Activated naive CD8-positive, alpha-beta T cell treated with anti-CD3 and anti-CD28 coated beads for 36 hours (primary cell): Measurements from ENCODE around the gene PSMD5. TPM values are rescaled to one million over a fixed set of nuclear protein-coding genes. Genes with fewer than 3 reads are reported as not detected.

Experiments used
- DNase-seq: peaks from one replicate; pipeline ENCODE4 v3.0.0; 2021
- H3K27ac Mint-ChIP-seq: one replicate; pipeline ENCODE4 v1.8.0; 2022; ENCODE audit warnings: mild to moderate bottlenecking, moderate library complexity, mixed read lengths
- H3K27me3 Mint-ChIP-seq: one replicate; pipeline ENCODE4 v1.8.0; 2022; ENCODE audit warnings: mild to moderate bottlenecking, mixed read lengths
- H3K36me3 Mint-ChIP-seq: one replicate; pipeline ENCODE4 v1.8.0; 2021; ENCODE audit warnings: mild to moderate bottlenecking, mixed read lengths
- H3K4me1 Mint-ChIP-seq: one replicate; pipeline ENCODE4 v1.8.0; 2021; ENCODE audit warnings: mixed read lengths
- H3K4me3 Mint-ChIP-seq: one replicate; pipeline ENCODE4 v1.8.0; 2022; ENCODE audit warnings: mild to moderate bottlenecking, moderate library complexity, mixed read lengths
- H3K9me3 Mint-ChIP-seq: one replicate; pipeline ENCODE4 v1.8.0; 2022; ENCODE audit warnings: mixed read lengths
- total RNA-seq, 2 experiments: library from RNA; stranded (reverse); gene quantifications; one replicate each; pipeline ENCODE4 v1.2.3, GENCODE V29; 2021

The PSMD5 gene
- total RNA-seq, 2 experiments from 2014 or later: 69.0 to 69.3 TPM

DNA sequence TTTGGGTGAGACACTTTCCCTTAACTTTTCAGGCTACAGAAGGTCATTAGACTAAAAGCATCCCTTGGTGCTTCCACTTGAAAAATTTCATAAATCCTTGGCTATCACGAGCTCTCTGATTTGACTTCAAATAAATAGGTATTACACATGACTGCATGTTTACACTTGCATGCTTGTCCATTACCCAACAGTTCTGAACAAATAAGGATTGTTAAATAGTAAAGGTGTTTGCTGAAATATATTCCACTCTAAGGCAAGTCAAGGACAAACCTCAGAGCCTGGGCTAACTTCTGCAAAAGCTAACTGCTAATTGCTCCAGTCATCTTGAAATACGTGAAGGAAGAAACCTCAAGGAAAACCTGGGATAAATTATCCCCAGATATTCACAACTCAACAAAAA is 64.0 kb downstream of the PSMD5 start:
- no peak for DNase-seq
- H3K4me3 Mint-ChIP-seq: no peak overlapping the region
- H3K36me3 Mint-ChIP-seq: peaks cover 34% of the 10 kb centered on the region
- peaks cover 13% of the 10 kb centered on the region for H3K4me1 Mint-ChIP-seq
- no peaks in the 10 kb centered on the region for H3K9me3 Mint-ChIP-seq
- no peak overlapping the region for H3K27ac Mint-ChIP-seq
- no peaks in the 10 kb centered on the region for H3K27me3 Mint-ChIP-seq

GRCh38 chr9:120777229-120777628 is 65.5 kb downstream of the PSMD5 start:
- Mint-ChIP-seq H3K9me3 (no peaks in the 10 kb centered on the region), H3K36me3 (peaks cover 26% of the 10 kb centered on the region), H3K4me1 (peaks cover 8% of the 10 kb centered on the region), H3K27me3 (no peaks in the 10 kb centered on the region), H3K4me3 (no peak overlapping the region), H3K27ac (no peak overlapping the region)
- no peak for DNase-seq

DNA sequence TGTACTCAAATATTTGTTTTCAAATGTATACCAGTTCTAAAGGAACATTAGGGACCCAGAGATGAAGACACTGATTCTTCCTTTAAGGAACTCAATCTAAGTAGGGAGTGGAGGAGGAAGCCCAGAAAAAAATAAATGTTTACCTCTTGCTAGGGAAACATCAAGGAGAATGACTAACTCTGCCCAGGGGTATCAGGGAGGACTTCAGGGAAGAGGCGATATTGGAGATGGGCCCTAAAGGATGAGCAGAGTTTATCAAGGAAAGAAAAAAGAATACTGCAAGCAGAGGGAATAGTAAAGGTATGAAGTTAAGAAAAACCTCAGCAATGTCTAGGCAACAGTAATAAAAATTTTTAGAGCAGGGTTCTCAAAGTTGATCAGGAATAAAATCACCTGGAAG is 65.9 kb downstream of the PSMD5 start:
- Mint-ChIP-seq H3K4me3 (no peak overlapping the region), H3K4me1 (peaks cover 8% of the 10 kb centered on the region), H3K27ac (peak overlapping the region; percentile 2)

DNA sequence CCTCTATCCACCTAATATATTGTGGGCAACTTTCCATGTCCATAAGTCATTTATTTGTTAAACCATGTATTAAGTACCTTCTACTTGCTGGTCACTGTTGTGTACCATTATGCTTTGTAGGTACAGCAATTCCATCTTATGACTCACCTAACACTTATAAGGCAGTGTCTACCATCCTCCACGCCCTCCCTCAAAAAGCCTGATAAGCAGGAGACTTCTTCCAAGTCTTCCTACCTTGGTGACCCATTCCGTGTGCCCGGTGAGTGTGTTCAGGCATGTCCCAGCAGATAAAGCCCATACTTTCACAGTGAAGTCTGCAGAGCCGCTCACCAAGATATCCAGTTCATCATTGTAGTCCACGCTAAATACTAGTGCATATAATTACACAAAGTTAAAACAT is 66.9 kb downstream of the PSMD5 start:
- Mint-ChIP-seq H3K27me3 (no peaks in the 10 kb centered on the region), H3K4me3 (no peak overlapping the region), H3K27ac (no peak overlapping the region), H3K9me3 (no peaks in the 10 kb centered on the region), H3K36me3 (peaks cover 19% of the 10 kb centered on the region), H3K4me1 (peaks cover 9% of the 10 kb centered on the region)
- no peak for DNase-seq

More for the DNA sequence above, 65.9 kb downstream of the PSMD5 start:
- H3K36me3 Mint-ChIP-seq: peaks cover 24% of the 10 kb centered on the region
- no peaks in the 10 kb centered on the region for H3K9me3 Mint-ChIP-seq
- DNase-seq: no peak
- no peaks in the 10 kb centered on the region for H3K27me3 Mint-ChIP-seq

- peaks cover 15% of the 10 kb centered on the region for H3K4me1 Mint-ChIP-seq
- no peaks in the 10 kb centered on the region for H3K27me3 Mint-ChIP-seq
- no peak for DNase-seq
- H3K27ac Mint-ChIP-seq: no peak overlapping the region
- H3K9me3 Mint-ChIP-seq: no peaks in the 10 kb centered on the region
- H3K4me3 Mint-ChIP-seq: no peak overlapping the region
- H3K36me3 Mint-ChIP-seq: peaks cover 27% of the 10 kb centered on the region
These were observed 68.0 kb downstream of the PSMD5 start for GRCh38 chr9:120774719-120775118.

DNA sequence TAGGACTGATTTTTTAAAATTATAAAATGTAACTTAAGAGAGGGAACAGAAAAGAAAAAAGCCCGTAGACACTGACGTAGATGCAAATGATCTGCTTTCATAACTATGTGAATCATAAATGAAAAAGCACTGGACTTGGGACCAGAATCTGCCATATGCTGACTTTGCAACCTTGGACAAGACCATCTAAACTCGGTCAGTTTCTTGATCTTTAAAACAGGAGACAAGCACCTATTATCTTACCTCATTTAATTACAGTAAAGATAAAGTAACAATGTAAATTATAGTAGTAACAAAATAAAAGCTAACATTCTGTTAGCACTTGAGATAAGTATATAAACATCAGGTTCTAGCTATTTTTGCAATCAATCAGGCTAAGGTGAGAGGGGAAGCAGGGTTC is 69.5 kb downstream of the PSMD5 start:
- H3K4me3 Mint-ChIP-seq: no peak overlapping the region
- no peak for DNase-seq
- peaks cover 15% of the 10 kb centered on the region for H3K4me1 Mint-ChIP-seq
- H3K9me3 Mint-ChIP-seq: no peaks in the 10 kb centered on the region
- H3K36me3 Mint-ChIP-seq: peaks cover 25% of the 10 kb centered on the region
- H3K27me3 Mint-ChIP-seq: no peaks in the 10 kb centered on the region
- H3K27ac Mint-ChIP-seq: no peak overlapping the region

GRCh38 chr9:120770931-120771330 is 71.8 kb downstream of the PSMD5 start:
- H3K27me3 Mint-ChIP-seq: no peaks in the 10 kb centered on the region
- no peaks in the 10 kb centered on the region for H3K9me3 Mint-ChIP-seq
- peaks cover 18% of the 10 kb centered on the region for H3K36me3 Mint-ChIP-seq
- H3K4me3 Mint-ChIP-seq: no peak overlapping the region
- H3K4me1 Mint-ChIP-seq: peaks cover 21% of the 10 kb centered on the region
- no peak for DNase-seq
- H3K27ac Mint-ChIP-seq: no peak overlapping the region

DNA sequence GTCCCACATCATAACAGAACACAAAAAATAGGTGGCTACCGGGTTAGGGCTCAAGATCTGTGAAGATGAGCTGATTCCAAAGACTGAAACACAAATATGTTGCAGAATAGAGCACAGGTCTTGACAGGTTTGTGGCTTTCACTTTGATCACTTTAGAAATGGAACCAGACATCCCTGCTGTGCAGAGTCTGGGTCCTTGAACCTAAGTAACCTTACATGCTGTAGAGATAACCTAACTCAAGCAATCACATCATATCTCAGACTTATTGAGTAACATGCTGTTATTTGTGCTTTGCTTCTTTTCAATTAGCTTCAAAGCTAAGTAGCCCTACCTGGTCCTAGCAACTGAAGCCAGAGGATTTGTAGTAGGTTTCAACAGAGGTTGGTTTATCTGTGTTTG is 73.8 kb downstream of the PSMD5 start:
- Mint-ChIP-seq H3K27ac (no peak overlapping the region), H3K9me3 (no peaks in the 10 kb centered on the region), H3K36me3 (peaks cover 21% of the 10 kb centered on the region), H3K4me1 (peaks cover 21% of the 10 kb centered on the region), H3K27me3 (no peaks in the 10 kb centered on the region), H3K4me3 (no peak overlapping the region)
- no peak for DNase-seq

GRCh38 chr9:120768247-120768646 is 74.5 kb downstream of the PSMD5 start:
- no peak for DNase-seq
- Mint-ChIP-seq H3K4me1 (peaks cover 21% of the 10 kb centered on the region), H3K27me3 (no peaks in the 10 kb centered on the region), H3K9me3 (no peaks in the 10 kb centered on the region), H3K4me3 (no peak overlapping the region), H3K36me3 (peaks cover 22% of the 10 kb centered on the region), H3K27ac (no peak overlapping the region)

- no peak for DNase-seq
- H3K36me3 Mint-ChIP-seq: peaks cover 22% of the 10 kb centered on the region
- peaks cover 21% of the 10 kb centered on the region for H3K4me1 Mint-ChIP-seq
- no peaks in the 10 kb centered on the region for H3K9me3 Mint-ChIP-seq
- H3K27ac Mint-ChIP-seq: no peak overlapping the region
- H3K4me3 Mint-ChIP-seq: no peak overlapping the region
- no peaks in the 10 kb centered on the region for H3K27me3 Mint-ChIP-seq
These were observed 75.3 kb downstream of the PSMD5 start for GRCh38 chr9:120767451-120767850.

Other genes starting within 250 kb of the PSMD5 start
- 1 to 10 TPM; 3.8 to 3.9 TPM for gene MEGF9, start 128.5 kb downstream of the PSMD5 start, total RNA-seq
- gene FBXW2, start 49.5 kb downstream of the PSMD5 start, total RNA-seq: 10 to 100 TPM; 71.4 to 72.5 TPM
- gene PHF19, start 34.3 kb upstream of the PSMD5 start, total RNA-seq: 100 to 1,000 TPM; 216 to 226 TPM
- 100 to 1,000 TPM; 169 to 170 TPM for gene TRAF1, start 83.9 kb upstream of the PSMD5 start, total RNA-seq
- 1 to 10 TPM; 1.3 to 1.5 TPM for gene C5, start 207.4 kb upstream of the PSMD5 start, total RNA-seq
- gene CNTRL, start 232.0 kb upstream of the PSMD5 start, total RNA-seq: 10 to 100 TPM; 57.1 to 58.0 TPM